ENCODE data around the gene PIPOX.
"Not testable (repeated sequence)": the region's sequence is repeated elsewhere in the genome, so short reads cannot be mapped to it uniquely, and the experiment has no call there.

The PIPOX gene

GRCh38 chr17:29070308-29070707, 27.4 kb downstream of the PIPOX start:
- Histone ChIP-seq H3K4me3 (no peak overlapping the region), H3K27ac (no peak overlapping the region)

- Histone ChIP-seq H3K27ac (no peak overlapping the region), H3K4me3 (no peak overlapping the region)
Measured at GRCh38 chr17:29070781-29071180, 27.8 kb downstream of the PIPOX start.

- Histone ChIP-seq H3K27ac (no peak overlapping the region), H3K4me3 (no peak overlapping the region)
Measured at GRCh38 chr17:29071303-29071702, 28.4 kb downstream of the PIPOX start.

GRCh38 chr17:29073045-29073444, 30.1 kb downstream of the PIPOX start:
- Histone ChIP-seq H3K4me3 (no peak overlapping the region), H3K27ac (no peak overlapping the region)

GRCh38 chr17:29073520-29073919, 30.6 kb downstream of the PIPOX start:
- Histone ChIP-seq H3K4me3 (no peak overlapping the region), H3K27ac (no peak overlapping the region)

GRCh38 chr17:29074488-29074887, 31.5 kb downstream of the PIPOX start:
- H3K27ac ChIP-seq, result no peak overlapping the region
- no peak overlapping the region for H3K4me3 ChIP-seq

GRCh38 chr17:29076087-29076486, 33.1 kb downstream of the PIPOX start:
- H3K4me3 ChIP-seq, result no peak overlapping the region
- no peak overlapping the region for H3K27ac ChIP-seq

GRCh38 chr17:29076722-29077121, 33.8 kb downstream of the PIPOX start:
- Histone ChIP-seq H3K27ac (no peak overlapping the region), H3K4me3 (no peak overlapping the region)

- Histone ChIP-seq H3K4me3 (no peak overlapping the region), H3K27ac (no peak overlapping the region)
Measured at GRCh38 chr17:29077320-29077719, 34.4 kb downstream of the PIPOX start.

- peak overlapping the region in 1 of 21 experiments; percentile 3 for H3K27ac ChIP-seq
- no peak overlapping the region for H3K4me3 ChIP-seq
Measured at GRCh38 chr17:29078183-29079045, 35.5 kb downstream of the PIPOX start.

GRCh38 chr17:29079433-29079832, 36.5 kb downstream of the PIPOX start:
- no peak overlapping the region for H3K4me3 ChIP-seq
- no peak overlapping the region for H3K27ac ChIP-seq

GRCh38 chr17:29079887-29080286, 36.9 kb downstream of the PIPOX start:
- Histone ChIP-seq H3K4me3 (no peak overlapping the region), H3K27ac (no peak overlapping the region)

GRCh38 chr17:29080323-29080722, 37.4 kb downstream of the PIPOX start:
- H3K4me3 ChIP-seq, result no peak overlapping the region
- no peak overlapping the region for H3K27ac ChIP-seq

- H3K27ac ChIP-seq, result no peak overlapping the region
- H3K4me3 ChIP-seq, result no peak overlapping the region
Measured at GRCh38 chr17:29080965-29081364, 38.0 kb downstream of the PIPOX start.

- H3K27ac ChIP-seq, result no peak overlapping the region
Measured at GRCh38 chr17:29084541-29085146, 41.7 kb downstream of the PIPOX start.

GRCh38 chr17:29085223-29085622, 42.3 kb downstream of the PIPOX start:
- no peak overlapping the region for H3K27ac ChIP-seq
- no peak overlapping the region for H3K4me3 ChIP-seq

More at GRCh38 chr17:29084541-29085146, 41.7 kb downstream of the PIPOX start:
- H3K4me3 ChIP-seq, result no peak overlapping the region

GRCh38 chr17:29086628-29087332, 43.8 kb downstream of the PIPOX start:
- H3K27ac ChIP-seq, result no peak overlapping the region
- H3K4me3 ChIP-seq, result no peak overlapping the region

- not testable (repeated sequence) for H3K27ac ChIP-seq, H3K4me3 ChIP-seq
Measured at GRCh38 chr17:29088782-29089181, 45.8 kb downstream of the PIPOX start.

- H3K27ac ChIP-seq, result no peak overlapping the region
- no peak overlapping the region for H3K4me3 ChIP-seq
Measured at GRCh38 chr17:29089601-29090044, 46.7 kb downstream of the PIPOX start.

GRCh38 chr17:29090108-29090507, 47.2 kb downstream of the PIPOX start:
- H3K4me3 ChIP-seq, result no peak overlapping the region
- no peak overlapping the region for H3K27ac ChIP-seq

Measured in skin epidermis (tissue), 12 donors.